Panc1 (cell line): ENCODE data around the gene MAGI3. TPM values are rescaled to one million over a fixed set of nuclear protein-coding genes. Genes with fewer than 3 reads are reported as not detected.

Experiments used
- ATAC-seq: fragments of 200-7000 bp; cut with Tn5 transposase; 2 replicates; pipeline ENCODE4 v1.9.1; 2020; ENCODE audit warnings: mild to moderate bottlenecking, moderate library complexity
- BruUV-seq: library from RNA; stranded (reverse); fragments of 400-500 nt; replicated peaks from 2 replicates; lab custom pipeline; 2021; lab: Mats Ljungman, UMichigan
- CTCF ChIA-PET: fragments of 300-600 bp; sonication (Branson Sonifier 250); formaldehyde crosslinking; loops from one replicate; lab custom pipeline; 2022; ENCODE audit warnings: antibody characterized with exemption; lab: Charles Lee
- POLR2A ChIA-PET: fragments of 300-600 bp; sonication (Branson Sonifier 250); formaldehyde crosslinking; loops from one replicate; lab custom pipeline; 2022; ENCODE audit warnings: antibody characterized with exemption; lab: Charles Lee
- DNase-seq: peaks from one replicate; pipeline ENCODE4 v3.0.0-alpha.2; 2010; ENCODE audit warnings: low read depth, low spot score
- H3K27ac ChIP-seq: 2 replicates; pipeline ENCODE4 v1.5.1; 2011; ENCODE audit warnings: mild to moderate bottlenecking, low read length, inconsistent platforms
- H3K27me3 ChIP-seq: fragments of 200-500 bp; sonication (Bioruptor generic); 2 replicates; pipeline ENCODE4 v1.6.0; 2014; ENCODE audit warnings: low read length, inconsistent platforms; ENCODE audit not compliant: control insufficient read depth, insufficient read depth
- H3K36me3 ChIP-seq: fragments of 200-500 bp; sonication (Bioruptor generic); 2 replicates; pipeline ENCODE4 v1.5.1; 2014; ENCODE audit warnings: inconsistent platforms, mild to moderate bottlenecking, low read length, moderate library complexity; ENCODE audit not compliant: control insufficient read depth, insufficient read depth
- H3K4me1 ChIP-seq: 2 replicates; pipeline ENCODE4 v1.5.1; 2011; ENCODE audit warnings: inconsistent platforms, mild to moderate bottlenecking, low read length, moderate library complexity; ENCODE audit not compliant: control insufficient read depth, insufficient read depth
- H3K4me3 ChIP-seq, 2 experiments: 2 replicates each; pipeline ENCODE4 v1.5.1; 2011 to 2012; ENCODE audit warnings: low read depth in 2 of 2, low read length in 2 of 2, mild to moderate bottlenecking in 2 of 2, inconsistent platforms in 1 of 2, moderate library complexity in 1 of 2
- H3K9me3 ChIP-seq: fragments of 200-500 bp; sonication (Bioruptor generic); 2 replicates; pipeline ENCODE4 v1.5.1; 2014; ENCODE audit warnings: low read depth, mild to moderate bottlenecking, inconsistent platforms, low read length, moderate library complexity; ENCODE audit not compliant: control insufficient read depth, insufficient read depth
- POLR2AphosphoS5 ChIP-seq: IDR thresholded peaks from 2 replicates; pipeline ENCODE4 v1.6.1; 2012; ENCODE audit warnings: mild to moderate bottlenecking, low read depth, low read length, moderate library complexity
- SIN3A ChIP-seq: IDR thresholded peaks from 2 replicates; pipeline ENCODE4 v1.6.1; 2012; ENCODE audit warnings: low read depth, mild to moderate bottlenecking, low read length, moderate library complexity, borderline replicate concordance; ENCODE audit not compliant: insufficient read depth
- TCF7L2 ChIP-seq: IDR thresholded peaks from 2 replicates; pipeline ENCODE4 v1.6.1; 2011; ENCODE audit warnings: mild to moderate bottlenecking, low read depth, low read length, inconsistent platforms
- in situ Hi-C: cut with HindIII; loops from 2 replicates; pipeline ENCODE4 v1.10.0; 2016; ENCODE audit warnings: low sequenced_read_pairs, low pct_unique_long_range_greater_than_20kb
- intact Hi-C: fragments of 100-400 bp; cut with micrococcal nuclease; formaldehyde crosslinking; loops from one replicate; pipeline ENCODE4 v1.10.0; 2022; ENCODE audit not compliant: unreplicated experiment
- total RNA-seq: library from RNA; stranded (reverse); gene quantifications from one replicate; pipeline ENCODE4 v1.2.1, GENCODE V29; 2021; ENCODE audit not compliant: unreplicated experiment
- TF ChIP-seq, protein P1 (sequence below), 2 experiments: IDR thresholded peaks; 2 replicates each; pipeline ENCODE4 v1.6.1; 2011 to 2012; ENCODE audit warnings: low read depth in 2 of 2, control low read depth in 1 of 2, low read length in 1 of 2, mild to moderate bottlenecking in 1 of 2, moderate library complexity in 1 of 2; ENCODE audit not compliant: insufficient read depth in 1 of 2
- TF ChIP-seq, protein P2 (sequence below): fragments of 450-650 bp; IDR thresholded peaks from 2 replicates; pipeline ENCODE4 v1.5.1; 2017; ENCODE audit warnings: mild to moderate bottlenecking

Gene MAGI3
- total RNA-seq, 1 experiment from 2014 or later = 10.9 TPM

DNA sequence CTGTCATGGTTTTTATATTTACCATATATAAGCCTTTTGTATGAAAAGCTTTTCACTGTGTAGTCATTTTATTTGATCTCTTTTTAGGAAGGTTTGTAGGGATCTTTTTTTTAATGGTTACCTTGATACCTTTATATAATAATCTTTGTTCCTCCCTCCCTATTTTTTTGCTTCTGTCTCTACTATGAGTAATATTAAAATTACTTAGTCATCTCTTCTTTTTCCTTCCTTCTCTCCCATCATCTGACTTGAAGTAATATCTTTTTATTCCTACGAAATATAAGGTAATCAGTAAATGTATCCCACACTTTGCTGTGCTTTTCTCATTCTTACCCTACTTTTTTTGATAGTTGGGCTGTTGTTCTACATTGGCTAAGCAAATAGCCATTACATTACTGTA is 161.4 kb downstream of the MAGI3 start:
- no peak for ATAC-seq
- Histone ChIP-seq H3K27ac (no peak overlapping the region), H3K9me3 (no peaks in the 10 kb centered on the region), H3K27me3 (no peaks in the 10 kb centered on the region), H3K4me3 (no peak overlapping the region), H3K36me3 (no peaks in the 10 kb centered on the region), H3K4me1 (no peaks in the 10 kb centered on the region)
- intact Hi-C loops (no loop called here), in situ Hi-C loops (no loop called here)
- ChIA-PET CTCF (no interaction called here), POLR2A (no interaction called here)
- no peak for DNase-seq
- no TSS peak for BruUV-seq
- TF ChIP-seq, protein P1, sequence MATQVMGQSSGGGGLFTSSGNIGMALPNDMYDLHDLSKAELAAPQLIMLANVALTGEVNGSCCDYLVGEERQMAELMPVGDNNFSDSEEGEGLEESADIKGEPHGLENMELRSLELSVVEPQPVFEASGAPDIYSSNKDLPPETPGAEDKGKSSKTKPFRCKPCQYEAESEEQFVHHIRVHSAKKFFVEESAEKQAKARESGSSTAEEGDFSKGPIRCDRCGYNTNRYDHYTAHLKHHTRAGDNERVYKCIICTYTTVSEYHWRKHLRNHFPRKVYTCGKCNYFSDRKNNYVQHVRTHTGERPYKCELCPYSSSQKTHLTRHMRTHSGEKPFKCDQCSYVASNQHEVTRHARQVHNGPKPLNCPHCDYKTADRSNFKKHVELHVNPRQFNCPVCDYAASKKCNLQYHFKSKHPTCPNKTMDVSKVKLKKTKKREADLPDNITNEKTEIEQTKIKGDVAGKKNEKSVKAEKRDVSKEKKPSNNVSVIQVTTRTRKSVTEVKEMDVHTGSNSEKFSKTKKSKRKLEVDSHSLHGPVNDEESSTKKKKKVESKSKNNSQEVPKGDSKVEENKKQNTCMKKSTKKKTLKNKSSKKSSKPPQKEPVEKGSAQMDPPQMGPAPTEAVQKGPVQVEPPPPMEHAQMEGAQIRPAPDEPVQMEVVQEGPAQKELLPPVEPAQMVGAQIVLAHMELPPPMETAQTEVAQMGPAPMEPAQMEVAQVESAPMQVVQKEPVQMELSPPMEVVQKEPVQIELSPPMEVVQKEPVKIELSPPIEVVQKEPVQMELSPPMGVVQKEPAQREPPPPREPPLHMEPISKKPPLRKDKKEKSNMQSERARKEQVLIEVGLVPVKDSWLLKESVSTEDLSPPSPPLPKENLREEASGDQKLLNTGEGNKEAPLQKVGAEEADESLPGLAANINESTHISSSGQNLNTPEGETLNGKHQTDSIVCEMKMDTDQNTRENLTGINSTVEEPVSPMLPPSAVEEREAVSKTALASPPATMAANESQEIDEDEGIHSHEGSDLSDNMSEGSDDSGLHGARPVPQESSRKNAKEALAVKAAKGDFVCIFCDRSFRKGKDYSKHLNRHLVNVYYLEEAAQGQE (IDR thresholded peaks at IDR 0.05; ENCODE audit: insufficient read depth in 1 of 2, low read depth in 2 of 2, low read length in 1 of 2) = no peak
- TF ChIP-seq, protein P2, sequence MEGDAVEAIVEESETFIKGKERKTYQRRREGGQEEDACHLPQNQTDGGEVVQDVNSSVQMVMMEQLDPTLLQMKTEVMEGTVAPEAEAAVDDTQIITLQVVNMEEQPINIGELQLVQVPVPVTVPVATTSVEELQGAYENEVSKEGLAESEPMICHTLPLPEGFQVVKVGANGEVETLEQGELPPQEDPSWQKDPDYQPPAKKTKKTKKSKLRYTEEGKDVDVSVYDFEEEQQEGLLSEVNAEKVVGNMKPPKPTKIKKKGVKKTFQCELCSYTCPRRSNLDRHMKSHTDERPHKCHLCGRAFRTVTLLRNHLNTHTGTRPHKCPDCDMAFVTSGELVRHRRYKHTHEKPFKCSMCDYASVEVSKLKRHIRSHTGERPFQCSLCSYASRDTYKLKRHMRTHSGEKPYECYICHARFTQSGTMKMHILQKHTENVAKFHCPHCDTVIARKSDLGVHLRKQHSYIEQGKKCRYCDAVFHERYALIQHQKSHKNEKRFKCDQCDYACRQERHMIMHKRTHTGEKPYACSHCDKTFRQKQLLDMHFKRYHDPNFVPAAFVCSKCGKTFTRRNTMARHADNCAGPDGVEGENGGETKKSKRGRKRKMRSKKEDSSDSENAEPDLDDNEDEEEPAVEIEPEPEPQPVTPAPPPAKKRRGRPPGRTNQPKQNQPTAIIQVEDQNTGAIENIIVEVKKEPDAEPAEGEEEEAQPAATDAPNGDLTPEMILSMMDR = no peak
- no peak for TF ChIP-seq POLR2AphosphoS5

- BruUV-seq = no TSS peak
- intact Hi-C loops = no loop called here
These were observed 161.9 kb downstream of the MAGI3 start for GRCh38 chr1:113552244-113552643.

More at GRCh38 chr1:113552244-113552643, 161.9 kb downstream of the MAGI3 start:
- TF ChIP-seq POLR2AphosphoS5 = no peak
- TF ChIP-seq TCF7L2 = no peak
- no peak for TF ChIP-seq SIN3A
- TF ChIP-seq, protein P1 (IDR thresholded peaks at IDR 0.05; ENCODE audit: insufficient read depth in 1 of 2, low read depth in 2 of 2, low read length in 1 of 2) = no peak
- TF ChIP-seq, protein P2 = no peak
- Histone ChIP-seq H3K4me3 (no peak overlapping the region), H3K4me1 (no peaks in the 10 kb centered on the region), H3K36me3 (no peaks in the 10 kb centered on the region), H3K27me3 (no peaks in the 10 kb centered on the region), H3K27ac (no peak overlapping the region), H3K9me3 (no peaks in the 10 kb centered on the region)
- in situ Hi-C loops = no loop called here
- POLR2A ChIA-PET = no interaction called here
- ATAC-seq (no peak), DNase-seq (no peak)
- CTCF ChIA-PET = no interaction called here
